DOHH2 (cell line): ENCODE results near the gene TRIM77.
"Not testable (repeated sequence)": the region's sequence is repeated elsewhere in the genome, so short reads cannot be mapped to it uniquely, and the experiment has no call there.

ENCODE experiments used
- H3F3A ChIP-seq: fragments of 200-600 bp; sonication (generic), shearing (Covaris generic); 2 replicates; pipeline ENCODE4 v1.6.0; 2016; ENCODE audit warnings: antibody characterized with exemption, mild to moderate bottlenecking; ENCODE audit not compliant: control insufficient read depth, insufficient read depth
- H3K27ac ChIP-seq: fragments of 200-600 bp; sonication (generic); 2 replicates; pipeline ENCODE4 v1.5.1; 2014; ENCODE audit warnings: low read depth, mild to moderate bottlenecking, low read length, moderate library complexity
- H3K27me3 ChIP-seq: fragments of 200-600 bp; sonication (generic); 2 replicates; pipeline ENCODE4 v1.6.1; 2014; ENCODE audit warnings: mild to moderate bottlenecking, low read length, mixed read lengths; ENCODE audit not compliant: control insufficient read depth
- H3K36me3 ChIP-seq: fragments of 200-600 bp; sonication (generic); 2 replicates; pipeline ENCODE4 v1.6.1; 2014; ENCODE audit warnings: mild to moderate bottlenecking, low read length, moderate library complexity, mixed read lengths; ENCODE audit not compliant: control insufficient read depth
- H3K4me1 ChIP-seq: fragments of 200-600 bp; sonication (generic); 2 replicates; pipeline ENCODE4 v1.6.1; 2014; ENCODE audit warnings: mild to moderate bottlenecking, low read length, mixed read lengths; ENCODE audit not compliant: control insufficient read depth
- H3K4me2 ChIP-seq: fragments of 200-600 bp; sonication (generic); 2 replicates; pipeline ENCODE4 v1.6.0; 2014; ENCODE audit warnings: mild to moderate bottlenecking, low read length, moderate library complexity
- H3K4me3 ChIP-seq: fragments of 200-600 bp; sonication (generic); 2 replicates; pipeline ENCODE4 v1.5.1; 2014; ENCODE audit warnings: mild to moderate bottlenecking, low read length, mixed read lengths
- H3K79me2 ChIP-seq: fragments of 200-600 bp; sonication (generic); 2 replicates; pipeline ENCODE4 v1.6.1; 2014; ENCODE audit warnings: mild to moderate bottlenecking, low read length, mixed read lengths; ENCODE audit not compliant: control insufficient read depth
- H3K9me2 ChIP-seq: fragments of 200-600 bp; sonication (generic); replicated peaks from 2 replicates; pipeline ENCODE4 v1.6.1; 2014; ENCODE audit warnings: mild to moderate bottlenecking, low read length, mixed read lengths; ENCODE audit not compliant: control insufficient read depth
- H3K9me3 ChIP-seq: fragments of 200-600 bp; sonication (generic); 2 replicates; pipeline ENCODE4 v1.6.1; 2014; ENCODE audit warnings: antibody characterized with exemption, low read length, mixed read lengths; ENCODE audit not compliant: control insufficient read depth, insufficient read depth
- H4K20me1 ChIP-seq: fragments of 200-600 bp; sonication (generic); 2 replicates; pipeline ENCODE4 v1.6.0; 2014; ENCODE audit warnings: low read depth, mild to moderate bottlenecking, antibody characterized with exemption, low read length, moderate library complexity; ENCODE audit not compliant: control insufficient read depth, insufficient read depth
- TF ChIP-seq, protein P1 (sequence below): fragments of 200-600 bp; sonication (generic); IDR thresholded peaks from one replicate; pipeline ENCODE4 v1.5.1; 2014; ENCODE audit warnings: antibody characterized with exemption, mild to moderate bottlenecking, low read depth, low read length; ENCODE audit not compliant: poor library complexity, severe bottlenecking

Gene TRIM77

DNA sequence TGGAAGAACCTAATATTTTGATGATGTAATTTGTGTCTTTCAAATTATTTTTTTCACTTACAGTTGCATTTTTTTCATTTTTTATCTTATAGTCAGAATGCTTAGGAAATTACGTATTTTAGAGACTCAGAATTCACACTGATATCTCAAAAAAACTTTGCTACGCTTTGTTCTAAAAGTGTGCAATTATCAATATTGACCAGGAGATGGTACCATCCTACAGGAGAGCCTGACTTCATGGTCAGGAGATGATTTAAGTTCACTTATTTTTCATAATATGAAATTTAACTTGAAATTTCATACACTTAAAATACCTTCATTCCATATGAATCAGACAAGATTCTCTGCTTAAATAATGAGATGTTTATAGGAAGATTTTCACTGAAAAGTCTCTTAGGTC lies 34.7 kb upstream of the TRIM77 start:
- H4K20me1 ChIP-seq, H3K9me2 ChIP-seq, H3K79me2 ChIP-seq, H3K4me1 ChIP-seq, H3K27ac ChIP-seq, H3K27me3 ChIP-seq, H3K4me2 ChIP-seq, H3F3A ChIP-seq, H3K36me3 ChIP-seq, H3K4me3 ChIP-seq, H3K9me3 ChIP-seq: not testable (repeated sequence)
- TF ChIP-seq, protein P1, sequence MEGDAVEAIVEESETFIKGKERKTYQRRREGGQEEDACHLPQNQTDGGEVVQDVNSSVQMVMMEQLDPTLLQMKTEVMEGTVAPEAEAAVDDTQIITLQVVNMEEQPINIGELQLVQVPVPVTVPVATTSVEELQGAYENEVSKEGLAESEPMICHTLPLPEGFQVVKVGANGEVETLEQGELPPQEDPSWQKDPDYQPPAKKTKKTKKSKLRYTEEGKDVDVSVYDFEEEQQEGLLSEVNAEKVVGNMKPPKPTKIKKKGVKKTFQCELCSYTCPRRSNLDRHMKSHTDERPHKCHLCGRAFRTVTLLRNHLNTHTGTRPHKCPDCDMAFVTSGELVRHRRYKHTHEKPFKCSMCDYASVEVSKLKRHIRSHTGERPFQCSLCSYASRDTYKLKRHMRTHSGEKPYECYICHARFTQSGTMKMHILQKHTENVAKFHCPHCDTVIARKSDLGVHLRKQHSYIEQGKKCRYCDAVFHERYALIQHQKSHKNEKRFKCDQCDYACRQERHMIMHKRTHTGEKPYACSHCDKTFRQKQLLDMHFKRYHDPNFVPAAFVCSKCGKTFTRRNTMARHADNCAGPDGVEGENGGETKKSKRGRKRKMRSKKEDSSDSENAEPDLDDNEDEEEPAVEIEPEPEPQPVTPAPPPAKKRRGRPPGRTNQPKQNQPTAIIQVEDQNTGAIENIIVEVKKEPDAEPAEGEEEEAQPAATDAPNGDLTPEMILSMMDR: peak; percentile 28

DNA sequence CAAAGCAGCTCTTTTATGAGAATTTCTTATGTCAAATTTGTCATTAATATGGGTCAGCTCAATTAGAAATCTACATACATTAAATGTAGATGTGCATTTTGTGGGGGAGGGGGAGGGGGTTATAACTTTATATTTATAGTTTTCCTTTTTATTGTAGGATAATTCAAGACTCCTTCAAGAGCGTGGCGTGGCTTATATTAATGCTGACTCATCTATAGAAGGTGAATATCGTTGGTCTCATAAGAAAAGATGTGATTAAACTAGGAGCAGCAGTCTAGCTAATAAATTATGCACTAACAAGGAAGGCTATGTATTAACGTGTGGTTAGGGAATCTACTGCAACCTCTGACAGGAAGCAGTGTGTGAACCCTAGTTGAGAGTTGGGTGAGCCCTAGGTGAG lies 34.2 kb upstream of the TRIM77 start:
- H3F3A ChIP-seq, H3K4me1 ChIP-seq: not testable (repeated sequence)

DNA sequence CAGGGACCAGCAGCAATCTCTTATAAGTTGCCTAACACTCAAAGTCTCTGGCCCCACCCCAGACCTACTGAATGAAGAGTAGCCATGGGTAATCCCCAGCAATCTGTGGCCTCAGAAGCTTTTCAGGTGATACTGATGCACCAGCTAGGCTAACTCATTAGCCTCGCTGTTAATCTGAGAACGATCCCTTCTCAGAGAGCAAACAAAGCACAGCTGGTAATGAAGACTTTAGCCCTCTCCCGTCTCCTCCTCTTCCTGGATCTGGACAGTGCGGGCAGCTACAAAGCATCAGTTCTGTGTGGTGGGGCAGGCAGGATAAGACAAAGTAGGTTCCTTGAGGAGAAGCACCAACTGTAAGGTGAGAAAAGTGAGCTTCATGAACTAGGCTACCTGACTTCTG lies 3.0 kb upstream of the TRIM77 start:
- not testable (repeated sequence) for H3K4me3 ChIP-seq

More for the DNA sequence above, 34.2 kb upstream of the TRIM77 start:
- H3K4me3 ChIP-seq, H3K9me3 ChIP-seq, H3K9me2 ChIP-seq, H4K20me1 ChIP-seq, H3K27ac ChIP-seq, H3K27me3 ChIP-seq, H3K79me2 ChIP-seq, H3K36me3 ChIP-seq, H3K4me2 ChIP-seq: not testable (repeated sequence)

DNA sequence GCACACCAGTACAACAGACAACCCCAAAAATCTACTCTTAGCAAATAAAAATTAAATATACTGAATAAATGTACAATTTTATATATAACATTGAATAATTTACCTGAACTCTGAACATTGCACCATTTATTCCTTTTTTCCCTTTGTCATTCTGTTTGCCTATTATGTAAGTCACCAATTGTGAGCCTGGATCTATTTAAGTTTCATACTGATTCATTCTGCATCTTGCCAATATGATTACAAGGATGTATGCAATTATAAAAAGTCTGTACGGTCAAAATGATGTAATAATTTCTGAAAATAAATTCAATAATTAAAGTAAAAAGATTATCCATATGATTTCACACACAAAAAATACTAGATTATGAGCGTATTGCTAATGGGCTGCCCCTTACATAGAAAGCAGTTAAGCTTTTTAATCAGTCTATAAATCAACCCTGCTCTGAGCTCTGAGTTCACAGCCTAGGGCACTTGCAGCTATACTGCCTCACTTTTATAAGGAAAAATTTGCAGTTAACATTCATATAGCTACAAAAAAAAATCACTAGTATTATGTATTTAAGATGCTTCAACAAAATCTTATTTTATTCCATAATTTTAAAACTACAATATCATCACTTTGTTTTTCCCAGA lies 14.9 kb downstream of the TRIM77 start:
- not testable (repeated sequence) for H3K4me1 ChIP-seq, H3K27ac ChIP-seq, H3K4me3 ChIP-seq, H3K9me2 ChIP-seq, H4K20me1 ChIP-seq, H3K79me2 ChIP-seq, H3K36me3 ChIP-seq, H3F3A ChIP-seq, H3K9me3 ChIP-seq, H3K4me2 ChIP-seq, H3K27me3 ChIP-seq

More for the DNA sequence above, 3.0 kb upstream of the TRIM77 start:
- H3F3A ChIP-seq, H3K27ac ChIP-seq, H3K9me2 ChIP-seq, H3K4me2 ChIP-seq, H4K20me1 ChIP-seq, H3K9me3 ChIP-seq, H3K36me3 ChIP-seq, H3K27me3 ChIP-seq, H3K79me2 ChIP-seq, H3K4me1 ChIP-seq: not testable (repeated sequence)

DNA sequence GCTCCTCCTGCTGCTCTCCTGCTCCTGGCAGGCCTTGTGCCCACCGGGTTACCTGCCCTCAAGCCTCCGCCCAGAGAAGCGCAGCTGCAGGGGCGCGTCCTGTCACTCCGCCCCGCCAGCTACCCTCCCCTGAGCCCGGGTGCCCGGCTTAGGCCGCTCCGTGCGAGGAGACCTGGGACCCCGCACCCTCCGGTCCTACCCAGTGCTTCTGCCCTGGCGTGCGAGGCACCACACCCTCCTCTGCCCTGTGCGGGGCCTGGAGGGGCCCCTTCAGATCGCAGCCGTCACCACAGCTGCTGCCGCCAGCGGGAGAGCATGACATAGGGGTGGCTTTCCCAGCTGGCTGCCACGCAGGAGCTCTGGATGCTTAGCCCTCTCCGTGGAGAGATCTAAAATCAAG lies 20.1 kb downstream of the TRIM77 start:
- not testable (repeated sequence) for H3K27me3 ChIP-seq, H3K79me2 ChIP-seq, H3K9me2 ChIP-seq, H4K20me1 ChIP-seq, H3K4me2 ChIP-seq, H3K27ac ChIP-seq, H3K9me3 ChIP-seq, H3K4me1 ChIP-seq, H3F3A ChIP-seq, H3K36me3 ChIP-seq, H3K4me3 ChIP-seq
